HG03520 (cell line): ENCODE data around the gene CCNE1.
"Not testable (repeated sequence)": the region's sequence is repeated elsewhere in the genome, so short reads cannot be mapped to it uniquely, and the experiment has no call there.

Experiments
- ATAC-seq: cut with Tn5 transposase; IDR thresholded peaks from one replicate; pipeline ENCODE4 v1.9.1; 2021; ENCODE audit warnings: mild to moderate bottlenecking, moderate library complexity; ENCODE audit not compliant: unreplicated experiment

Gene CCNE1

DNA sequence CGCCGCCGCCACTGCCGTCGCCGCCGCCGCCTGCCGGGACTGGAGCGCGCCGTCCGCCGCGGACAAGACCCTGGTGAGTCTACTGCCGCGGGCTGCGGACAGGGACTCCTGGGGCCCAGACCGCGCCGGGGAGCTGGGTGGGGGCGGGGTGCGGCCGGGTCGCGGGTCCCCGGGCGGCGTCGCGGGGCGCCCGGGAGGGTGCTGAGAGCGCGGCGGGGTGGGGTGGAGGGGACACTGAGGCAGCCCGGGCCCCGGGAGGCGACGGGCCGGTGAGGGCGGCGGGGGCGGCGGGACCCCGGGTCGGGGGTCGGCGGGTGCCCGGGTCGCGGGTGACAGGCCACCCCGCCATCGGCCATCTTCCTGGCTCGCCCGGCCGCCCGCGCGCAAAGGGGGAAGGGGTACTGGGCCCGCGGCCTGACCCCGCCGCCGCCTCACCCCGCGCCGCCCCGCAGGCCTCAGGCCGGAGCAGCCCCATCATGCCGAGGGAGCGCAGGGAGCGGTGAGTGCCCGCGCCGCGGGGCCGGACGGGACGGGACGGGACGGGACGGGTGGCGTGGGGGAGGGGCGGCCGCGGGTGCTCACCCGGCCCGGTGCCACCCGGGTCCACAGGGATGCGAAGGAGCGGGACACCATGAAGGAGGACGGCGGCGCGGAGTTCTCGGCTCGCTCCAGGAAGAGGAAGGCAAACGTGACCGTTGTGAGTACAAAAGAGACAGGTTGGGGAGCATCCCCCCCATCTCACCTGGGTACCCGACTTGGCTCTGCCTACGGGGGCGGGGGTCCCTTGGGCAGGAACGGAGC lies 489 bp downstream of the CCNE1 start:
- peak; percentile 6 for ATAC-seq

DNA sequence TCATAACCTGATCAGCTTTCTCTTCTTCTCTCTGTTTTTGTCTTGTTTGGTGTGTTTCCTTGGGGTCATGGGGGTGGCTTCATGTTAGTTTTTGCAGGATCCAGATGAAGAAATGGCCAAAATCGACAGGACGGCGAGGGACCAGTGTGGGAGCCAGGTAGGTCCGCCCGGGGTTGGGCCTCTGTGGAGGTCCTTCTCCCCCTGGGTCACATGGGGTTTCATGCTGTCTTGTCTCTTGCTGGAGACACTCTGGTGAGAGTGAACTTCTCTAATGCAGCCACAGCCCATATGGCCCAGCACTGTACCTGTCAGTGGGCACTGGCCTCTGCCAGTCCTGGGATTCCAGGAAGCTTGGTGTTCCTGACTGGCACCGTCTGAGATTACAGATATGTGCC lies 1.1 kb downstream of the CCNE1 start:
- no peak for ATAC-seq

DNA sequence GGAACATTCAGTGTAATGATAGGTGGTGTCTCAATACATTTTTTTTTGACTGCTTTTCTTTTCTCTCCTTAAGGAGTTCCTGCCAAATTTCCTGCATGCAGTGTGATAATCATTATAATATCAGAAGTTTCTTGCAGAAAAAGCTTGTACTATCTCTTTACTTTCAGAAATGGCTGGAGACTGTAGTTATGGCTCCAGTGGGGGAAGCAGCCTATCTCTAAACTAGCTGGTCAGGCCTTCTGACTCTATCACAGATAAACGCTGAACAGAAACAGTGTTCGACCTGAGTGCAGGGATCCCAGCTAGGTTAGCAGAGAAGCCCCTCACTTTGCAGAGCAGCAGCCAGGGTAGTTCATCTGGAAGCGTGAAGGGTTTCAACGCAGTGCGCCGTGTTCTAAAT lies 1.9 kb downstream of the CCNE1 start:
- ATAC-seq, result no peak

GRCh38 chr19:29815231-29815630 lies 3.4 kb downstream of the CCNE1 start:
- ATAC-seq, result no peak

DNA sequence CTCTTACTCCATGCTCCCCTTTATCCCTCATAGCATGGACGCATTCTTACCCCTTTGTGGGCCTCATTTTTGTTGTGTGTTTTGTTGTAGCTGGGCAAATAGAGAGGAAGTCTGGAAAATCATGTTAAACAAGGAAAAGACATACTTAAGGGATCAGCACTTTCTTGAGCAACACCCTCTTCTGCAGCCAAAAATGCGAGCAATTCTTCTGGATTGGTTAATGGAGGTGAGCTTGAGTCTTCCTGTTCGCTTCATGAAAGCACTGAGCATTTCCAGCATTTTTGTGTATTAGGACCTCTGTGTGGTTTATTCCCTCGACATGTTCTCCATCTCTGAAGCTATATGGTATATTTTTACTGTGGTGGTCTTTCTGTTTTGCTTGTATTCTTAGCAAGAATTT lies 5.5 kb downstream of the CCNE1 start:
- ATAC-seq, result no peak

DNA sequence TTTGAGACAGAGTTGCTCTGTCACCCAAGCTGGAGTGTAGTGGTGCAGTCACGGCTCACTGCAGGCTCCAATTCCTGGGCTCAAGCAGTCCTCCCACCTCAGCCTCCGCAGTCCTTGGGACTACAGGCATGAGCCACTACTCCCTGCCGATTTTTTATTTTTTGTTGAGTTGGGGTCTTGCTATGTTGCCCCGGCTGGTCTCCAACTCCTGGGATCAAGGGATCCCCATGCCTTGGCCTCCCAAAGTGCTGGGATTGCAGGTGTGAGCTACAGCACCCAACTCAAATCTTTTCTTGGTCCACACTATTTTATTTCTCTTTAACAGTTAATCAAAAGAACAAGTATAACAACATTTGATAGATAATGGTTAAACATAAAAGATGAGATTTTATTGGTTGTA lies 7.5 kb downstream of the CCNE1 start:
- no peak for ATAC-seq

DNA sequence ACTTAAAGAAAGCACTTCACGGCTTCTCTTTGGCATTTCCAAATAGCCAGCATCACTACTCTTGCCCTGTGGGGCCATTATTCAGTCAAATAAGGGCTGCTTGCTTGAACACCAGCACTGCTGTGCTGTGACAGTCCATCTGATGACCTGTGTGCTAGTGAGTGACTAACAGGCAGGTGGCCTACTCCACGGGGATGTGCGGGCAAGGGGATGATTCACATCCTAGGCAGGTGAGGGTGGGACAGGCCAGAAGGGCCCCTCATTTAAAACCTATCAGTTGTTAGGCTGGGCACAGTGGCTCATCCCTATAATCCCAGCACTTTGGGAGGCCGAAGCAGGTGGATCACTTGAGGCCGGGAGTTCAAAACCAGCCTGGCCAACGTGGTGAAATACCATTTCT lies 8.2 kb downstream of the CCNE1 start:
- no peak for ATAC-seq

GRCh38 chr19:29823581-29824330 lies 12.0 kb downstream of the CCNE1 start:
- no peak for ATAC-seq

DNA sequence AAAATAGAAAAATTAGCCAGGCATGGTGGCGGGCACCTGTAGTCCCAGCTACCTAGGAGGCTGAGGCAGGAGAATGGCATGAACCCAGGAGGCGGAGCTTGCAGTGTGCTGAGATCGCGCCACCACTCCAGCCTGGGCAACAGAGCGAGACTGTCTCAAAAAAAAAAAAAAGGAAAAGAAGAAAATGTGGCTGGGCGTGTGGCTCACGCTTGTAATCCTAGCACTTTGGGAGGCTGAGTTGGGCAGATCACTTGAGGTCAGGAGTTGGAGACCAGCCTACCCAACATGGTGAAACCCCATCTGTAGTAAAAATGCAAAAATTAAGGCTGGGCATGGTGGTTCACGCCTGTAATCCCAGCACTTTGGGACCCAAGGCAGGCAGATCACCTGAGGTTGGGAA lies 13.5 kb downstream of the CCNE1 start:
- not testable (repeated sequence) for ATAC-seq

- no peak for ATAC-seq
Measured at GRCh38 chr19:29831041-29831548, 19.3 kb downstream of the CCNE1 start.

GRCh38 chr19:29831686-29832085 lies 19.9 kb downstream of the CCNE1 start:
- no peak for ATAC-seq

DNA sequence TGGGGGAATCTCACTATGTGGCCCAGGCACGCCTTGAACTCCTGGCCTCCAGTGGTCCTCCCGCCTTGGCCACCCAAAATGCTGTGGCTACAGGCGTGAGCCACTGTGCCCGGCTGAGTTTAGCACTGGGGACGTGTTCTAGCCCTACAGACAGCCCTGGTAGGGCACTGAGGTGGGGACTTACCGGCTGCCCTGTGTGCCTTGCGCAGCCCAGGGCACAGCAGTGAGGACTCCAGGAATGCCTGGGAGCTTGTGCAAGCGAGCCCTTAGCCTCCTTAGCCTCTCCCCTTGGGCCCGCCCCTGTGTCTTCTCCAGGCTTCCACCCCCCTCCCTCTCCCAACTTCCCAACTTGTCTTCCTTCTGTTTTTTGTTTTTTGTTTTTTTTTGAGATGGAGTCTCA lies 21.0 kb downstream of the CCNE1 start:
- ATAC-seq, result no peak

DNA sequence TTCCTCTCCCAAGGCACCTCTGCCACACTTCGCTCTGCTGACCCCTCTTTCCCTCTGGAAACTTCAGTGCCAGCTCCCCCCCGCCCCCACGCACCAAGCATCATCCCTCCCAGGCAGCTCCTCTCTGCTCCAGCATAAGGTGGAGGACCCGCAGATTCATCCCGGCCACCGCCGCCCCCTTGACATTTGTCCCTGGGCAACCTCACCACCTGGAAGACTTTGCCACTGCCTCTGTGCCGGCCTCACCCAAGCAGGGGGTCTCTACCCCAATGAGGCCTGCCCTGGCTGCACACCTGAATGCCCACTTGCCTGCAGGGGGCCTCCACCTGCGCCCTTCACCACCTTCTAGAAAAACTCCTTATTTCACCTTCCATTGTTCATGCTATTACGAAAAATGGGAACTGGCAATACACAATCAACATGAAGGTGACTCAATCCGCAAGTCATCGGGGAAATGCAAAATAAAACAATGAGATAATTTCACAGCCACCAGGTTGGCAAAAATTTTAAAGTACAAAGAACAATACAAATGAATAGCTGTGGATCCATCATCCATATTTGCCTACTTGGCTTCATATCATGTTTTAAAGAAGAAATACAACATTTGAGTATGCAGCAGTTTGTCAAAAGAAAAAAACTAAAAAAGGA lies 21.9 kb downstream of the CCNE1 start:
- ATAC-seq, result no peak

DNA sequence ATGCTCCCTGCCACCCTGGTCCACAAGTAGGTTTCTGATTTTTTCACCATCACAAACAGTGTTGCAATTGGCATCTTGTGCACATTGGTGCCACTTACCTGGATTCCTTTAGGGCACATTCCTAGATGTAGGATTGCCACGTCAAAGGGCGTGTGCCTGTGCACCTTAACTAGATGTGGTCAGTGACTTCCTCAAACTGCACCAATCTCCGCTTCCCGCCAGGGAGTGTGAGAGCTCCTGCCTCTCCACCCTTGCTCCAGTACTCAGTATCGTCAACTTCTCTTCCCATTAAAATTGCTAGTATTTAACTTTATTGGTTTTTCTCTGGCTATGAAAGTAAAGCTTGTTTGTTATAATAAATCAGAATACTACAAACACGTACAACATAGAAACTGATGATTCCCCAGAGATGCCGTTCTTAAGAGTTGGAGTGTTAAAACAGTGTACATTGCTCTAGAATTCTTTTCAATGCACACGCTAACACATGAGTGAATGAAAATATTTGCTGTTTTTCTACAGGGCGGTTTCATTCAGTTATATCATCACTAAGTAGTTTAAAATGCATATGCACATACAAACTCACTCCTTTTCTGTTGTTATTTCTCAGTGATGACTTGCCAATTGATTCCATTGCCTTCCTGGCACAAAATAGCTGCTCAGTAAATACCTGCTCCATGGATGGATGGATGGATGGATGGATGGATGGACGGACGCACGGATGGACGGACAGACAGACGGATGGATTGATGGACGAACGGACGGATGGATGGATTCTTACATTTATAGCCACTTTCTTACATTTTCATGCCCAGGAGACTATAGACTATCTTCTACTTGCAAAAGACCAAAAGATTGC lies 23.4 kb downstream of the CCNE1 start:
- no peak for ATAC-seq

DNA sequence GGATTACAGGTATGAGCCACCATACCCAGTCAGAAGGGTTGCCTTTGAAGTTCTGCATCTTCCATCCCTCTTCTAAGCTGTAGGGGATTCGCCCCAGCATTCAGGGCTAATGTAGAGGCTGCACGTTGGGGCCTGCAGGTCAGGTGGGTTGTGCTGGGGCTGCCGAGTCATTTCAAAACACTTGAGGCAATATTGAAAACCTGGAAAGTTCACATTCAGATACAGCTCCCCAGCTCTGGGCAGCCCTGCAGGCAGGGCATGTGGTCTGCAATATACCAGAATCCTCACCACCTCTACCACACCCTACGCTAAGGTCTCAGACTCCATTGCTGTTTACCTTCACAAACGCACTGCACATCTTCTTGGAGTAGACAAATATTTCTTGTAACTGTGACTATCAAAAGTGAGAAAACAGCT lies 24.6 kb downstream of the CCNE1 start:
- peak; percentile 76 for ATAC-seq

DNA sequence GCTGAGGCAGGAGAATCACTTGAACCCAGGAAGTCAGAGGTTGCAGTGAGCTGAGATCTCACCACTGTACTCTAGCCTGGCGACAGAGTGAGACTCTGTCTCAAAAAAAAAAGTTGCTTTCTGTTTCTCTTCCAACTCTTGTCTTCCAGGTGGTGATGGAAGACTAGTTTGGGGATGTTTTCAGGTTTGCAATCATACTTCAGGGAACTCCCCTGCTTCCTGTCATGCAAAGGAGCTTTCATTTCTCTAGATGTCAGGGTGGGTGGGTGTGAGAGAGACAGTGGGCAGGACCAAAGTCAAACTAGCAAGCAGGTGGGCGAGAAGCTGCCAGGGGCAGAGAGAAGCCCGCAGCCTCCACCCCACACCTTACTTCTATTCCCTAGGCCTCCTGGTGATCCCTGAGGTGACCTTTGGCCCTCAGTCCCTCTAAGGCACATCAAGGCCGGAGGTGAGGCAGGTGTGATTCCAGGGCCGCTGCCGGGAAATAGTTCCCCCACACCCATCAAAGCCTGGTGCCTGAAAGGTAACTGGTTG lies 25.7 kb downstream of the CCNE1 start:
- ATAC-seq, result peak; percentile 61

DNA sequence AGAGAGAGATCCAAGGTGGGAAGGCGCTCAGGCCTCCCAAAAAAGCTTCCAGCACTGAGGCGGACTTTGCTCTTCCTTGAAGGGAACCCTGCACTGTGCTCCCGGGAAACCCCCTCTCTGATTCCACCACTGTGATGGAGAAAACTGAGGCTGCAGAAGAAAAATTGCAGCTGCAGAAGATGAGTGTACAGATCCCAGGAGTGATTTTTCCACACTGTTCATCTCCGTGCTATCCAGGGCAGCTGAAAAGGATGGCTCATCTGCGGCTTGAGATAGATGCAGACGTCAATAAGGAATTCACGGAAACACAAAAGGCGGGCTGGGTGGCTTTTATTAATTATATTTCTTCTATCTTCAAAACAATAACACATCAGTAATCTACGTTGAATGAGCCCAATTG lies 26.2 kb downstream of the CCNE1 start:
- no peak for ATAC-seq

GRCh38 chr19:29840066-29840950 lies 28.5 kb downstream of the CCNE1 start:
- no peak for ATAC-seq

DNA sequence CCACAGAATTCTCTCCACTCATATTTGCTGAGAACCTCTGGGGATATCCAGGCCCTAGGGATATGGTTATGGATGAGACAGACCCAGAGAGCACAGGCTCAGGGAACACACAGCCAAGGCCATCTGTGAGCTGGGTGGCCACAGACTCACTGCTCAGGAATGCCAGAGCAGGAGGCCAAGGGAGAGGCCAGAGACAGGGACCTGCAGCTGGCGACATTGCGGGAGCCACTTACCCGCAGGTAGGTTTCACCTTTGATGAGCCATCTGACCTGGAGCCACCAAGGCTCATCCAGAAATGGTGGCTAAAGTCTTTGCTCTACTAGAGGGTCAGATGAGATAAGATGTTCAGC lies 29.4 kb downstream of the CCNE1 start:
- ATAC-seq, result no peak
